Measurements from ENCODE around the gene DENND2C.

DENND2C gene

GRCh38 chr1:114610546-114611245 is 59.2 kb downstream of the DENND2C start:
- H3K4me3 ChIP-seq (ENCODE audit: low read depth in 1 of 2, low read length in 2 of 2) = no peak overlapping the region
- no peak for TF ChIP-seq CTCF (IDR thresholded peaks at IDR 0.05; ENCODE audit: borderline replicate concordance, extremely low read depth, low read length, poor library complexity, severe bottlenecking)
- TF ChIP-seq EZH2 (IDR thresholded peaks at IDR 0.05; ENCODE audit: borderline replicate concordance, low read depth, low read length, severe bottlenecking) = no peak
- ATAC-seq (ENCODE audit: insufficient read depth, low read depth) (no peak), DNase-seq (no peak)
- H3K9ac ChIP-seq (ENCODE audit: low read depth, low read length) = no peak overlapping the region
- no peaks in the 10 kb centered on the region for H3K4me1 ChIP-seq (ENCODE audit: insufficient read depth, low read length)
- no peak overlapping the region for H3K27ac ChIP-seq (ENCODE audit: low read length)
- no peaks in the 10 kb centered on the region for H3K36me3 ChIP-seq (ENCODE audit: insufficient read depth, low read length)
- H3K9me3 ChIP-seq (ENCODE audit: insufficient read depth, low read length, severe bottlenecking) = no peaks in the 10 kb centered on the region
- no peaks in the 10 kb centered on the region for H4K20me1 ChIP-seq (ENCODE audit: insufficient read depth, low read length)
- no peak overlapping the region for H3K4me2 ChIP-seq (ENCODE audit: insufficient read depth, low read length)
- no peaks in the 10 kb centered on the region for H3K79me2 ChIP-seq (ENCODE audit: insufficient read depth, low read length)
- H2AFZ ChIP-seq (ENCODE audit: low read depth, low read length) = no peak overlapping the region
- H3K27me3 ChIP-seq (ENCODE audit: insufficient read depth, low read length, poor library complexity) = peaks cover 10% of the 10 kb centered on the region

- H4K20me1 ChIP-seq (ENCODE audit: insufficient read depth, low read length) = no peaks in the 10 kb centered on the region
- DNase-seq (no peak), ATAC-seq (ENCODE audit: insufficient read depth, low read depth) (no peak)
- no peak overlapping the region for H3K4me3 ChIP-seq (ENCODE audit: low read depth in 1 of 2, low read length in 2 of 2)
- no peak overlapping the region for H2AFZ ChIP-seq (ENCODE audit: low read depth, low read length)
- H3K4me2 ChIP-seq (ENCODE audit: insufficient read depth, low read length) = no peak overlapping the region
- H3K36me3 ChIP-seq (ENCODE audit: insufficient read depth, low read length) = no peaks in the 10 kb centered on the region
- no peaks in the 10 kb centered on the region for H3K4me1 ChIP-seq (ENCODE audit: insufficient read depth, low read length)
- H3K9ac ChIP-seq (ENCODE audit: low read depth, low read length) = no peak overlapping the region
- TF ChIP-seq EZH2 (IDR thresholded peaks at IDR 0.05; ENCODE audit: borderline replicate concordance, low read depth, low read length, severe bottlenecking) (no peak), CTCF (IDR thresholded peaks at IDR 0.05; ENCODE audit: borderline replicate concordance, extremely low read depth, low read length, poor library complexity, severe bottlenecking) (no peak)
- H3K27ac ChIP-seq (ENCODE audit: low read length) = no peak overlapping the region
- H3K79me2 ChIP-seq (ENCODE audit: insufficient read depth, low read length) = no peaks in the 10 kb centered on the region
- no peaks in the 10 kb centered on the region for H3K9me3 ChIP-seq (ENCODE audit: insufficient read depth, low read length, severe bottlenecking)
- H3K27me3 ChIP-seq (ENCODE audit: insufficient read depth, low read length, poor library complexity) = peaks cover 10% of the 10 kb centered on the region
These were observed 60.0 kb downstream of the DENND2C start for GRCh38 chr1:114609826-114610225.

- Histone ChIP-seq H3K4me2 (ENCODE audit: insufficient read depth, low read length) (no peak overlapping the region), H3K79me2 (ENCODE audit: insufficient read depth, low read length) (no peaks in the 10 kb centered on the region), H3K9me3 (ENCODE audit: insufficient read depth, low read length, severe bottlenecking) (no peaks in the 10 kb centered on the region), H4K20me1 (ENCODE audit: insufficient read depth, low read length) (no peaks in the 10 kb centered on the region), H3K4me1 (ENCODE audit: insufficient read depth, low read length) (no peaks in the 10 kb centered on the region), H3K27me3 (ENCODE audit: insufficient read depth, low read length, poor library complexity) (peaks cover 11% of the 10 kb centered on the region), H3K27ac (ENCODE audit: low read length) (no peak overlapping the region), H3K36me3 (ENCODE audit: insufficient read depth, low read length) (no peaks in the 10 kb centered on the region), H2AFZ (ENCODE audit: low read depth, low read length) (no peak overlapping the region), H3K9ac (ENCODE audit: low read depth, low read length) (no peak overlapping the region), H3K4me3 (ENCODE audit: low read depth in 1 of 2, low read length in 2 of 2) (no peak overlapping the region)
- DNase-seq (no peak), ATAC-seq (ENCODE audit: insufficient read depth, low read depth) (no peak)
- TF ChIP-seq EZH2 (IDR thresholded peaks at IDR 0.05; ENCODE audit: borderline replicate concordance, low read depth, low read length, severe bottlenecking) (no peak), CTCF (IDR thresholded peaks at IDR 0.05; ENCODE audit: borderline replicate concordance, extremely low read depth, low read length, poor library complexity, severe bottlenecking) (no peak)
These were observed 60.8 kb downstream of the DENND2C start for GRCh38 chr1:114609026-114609425.

Measured in DND-41 (cell line).